IPS-18c (cell line): ENCODE data around the gene SPACDR.
"Not testable (repeated sequence)": the region's sequence is repeated elsewhere in the genome, so short reads cannot be mapped to it uniquely, and the experiment has no call there.

Experiments
- H3K4me3 ChIP-seq: 2 replicates; pipeline ENCODE4 v1.7.0; 2013; ENCODE audit warnings: low read depth, mild to moderate bottlenecking, low read length, moderate library complexity; ENCODE audit not compliant: insufficient read depth
- H3K9me3 ChIP-seq: one replicate; pipeline ENCODE4 v1.6.1; 2013; ENCODE audit warnings: mild to moderate bottlenecking, low read length, moderate library complexity; ENCODE audit not compliant: control insufficient read depth, insufficient read depth

Gene SPACDR, protein sequence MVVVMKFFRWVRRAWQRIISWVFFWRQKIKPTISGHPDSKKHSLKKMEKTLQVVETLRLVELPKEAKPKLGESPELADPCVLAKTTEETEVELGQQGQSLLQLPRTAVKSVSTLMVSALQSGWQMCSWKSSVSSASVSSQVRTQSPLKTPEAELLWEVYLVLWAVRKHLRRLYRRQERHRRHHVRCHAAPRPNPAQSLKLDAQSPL

DNA sequence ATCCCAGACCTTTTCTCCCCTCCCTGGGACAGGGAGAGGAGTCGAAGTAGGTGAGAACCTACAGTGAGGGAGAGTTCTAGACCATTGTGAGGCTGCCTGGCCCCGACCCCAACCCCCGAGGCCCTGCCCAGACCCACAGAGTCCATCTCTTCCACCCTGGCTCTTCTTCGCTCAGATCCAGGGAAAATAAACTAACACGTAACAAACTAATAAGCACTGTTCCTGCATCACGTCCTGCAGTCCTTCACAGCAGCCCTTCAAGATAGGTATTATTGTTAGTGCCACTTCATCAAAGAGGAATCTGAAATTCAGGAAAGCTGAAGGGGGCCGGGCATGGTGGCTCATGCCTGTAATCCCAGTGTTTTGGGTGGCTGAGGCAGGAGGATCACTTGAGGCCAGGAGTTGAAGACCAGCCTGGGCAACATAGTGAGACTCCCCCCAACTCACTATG lies at the start of gene SPACDR:
TSS of gene SPACDR (minus strand) at position 51 of the 451 bp plus-strand sequence. CDS start 235 bp downstream, outside the sequence.
- no peaks in the 10 kb centered on the region for H3K9me3 ChIP-seq
- no peak within 1 kb of the TSS for H3K4me3 ChIP-seq

DNA sequence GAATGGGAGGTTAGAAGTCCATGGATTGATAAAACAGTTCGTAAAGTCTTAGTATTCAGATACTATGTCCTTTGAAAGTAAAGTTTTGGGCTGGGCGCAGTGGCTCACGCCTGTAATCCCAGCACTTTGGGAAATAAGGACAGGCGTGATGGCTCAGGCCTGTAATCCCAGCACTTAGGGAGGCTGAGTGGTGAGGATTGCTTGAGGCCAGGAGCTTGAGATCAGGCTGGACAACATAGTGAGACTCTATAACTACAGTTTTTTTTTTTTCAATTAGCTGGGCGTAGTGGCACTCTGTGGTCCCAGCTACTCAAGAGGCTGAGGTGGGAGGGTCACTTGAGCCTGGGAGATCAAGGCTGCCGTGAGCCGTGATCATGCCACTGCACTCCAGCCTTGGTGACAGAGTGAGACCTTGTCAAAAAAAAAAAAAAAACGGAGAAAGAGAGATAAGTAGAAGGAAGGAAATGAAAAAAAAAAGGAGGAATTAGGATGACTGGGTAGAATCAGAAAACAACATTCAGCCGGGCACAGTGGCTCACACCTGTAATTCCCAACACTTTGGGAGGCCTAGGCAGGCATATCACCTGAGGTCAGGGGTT lies 49.3 kb upstream of the SPACDR start:
- Histone ChIP-seq H3K9me3 (no peaks in the 10 kb centered on the region), H3K4me3 (no peak overlapping the region)

DNA sequence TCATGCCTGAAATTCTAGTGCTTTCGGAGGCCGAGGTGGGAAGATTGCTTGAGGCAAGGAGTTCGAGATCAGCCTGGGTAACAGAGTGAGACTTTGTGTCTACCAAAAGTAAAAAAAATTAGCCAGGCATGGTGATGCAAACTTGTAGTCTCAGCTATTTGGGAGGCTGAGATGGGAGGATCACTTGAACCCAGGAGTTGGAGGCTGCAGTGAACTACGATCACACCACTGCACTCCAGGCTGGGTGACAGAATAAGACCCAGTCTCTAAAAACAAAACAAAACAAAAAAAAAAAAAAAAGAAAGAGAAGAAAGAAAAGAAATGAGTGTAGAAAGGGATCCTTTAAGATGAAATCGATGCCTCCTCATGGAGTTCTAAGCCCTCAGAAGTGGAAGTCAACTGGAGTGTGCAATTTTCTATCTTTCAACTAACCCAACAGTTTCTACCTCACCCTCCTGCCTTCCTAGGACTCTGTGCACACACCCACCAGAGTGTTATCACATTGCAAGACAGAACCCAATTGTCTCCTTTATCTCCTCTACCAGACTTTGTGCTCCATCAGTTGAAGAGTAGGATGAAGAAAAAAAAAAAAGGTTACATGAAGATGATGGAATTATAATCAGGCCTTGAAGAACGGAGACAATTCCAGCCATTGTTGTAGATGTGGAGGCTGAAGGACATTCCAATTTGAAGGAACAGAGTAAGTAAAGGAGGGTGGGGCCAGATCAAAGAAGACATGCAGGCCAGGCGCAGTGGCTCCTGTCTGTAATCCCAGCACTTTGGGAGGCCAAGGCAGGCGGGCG lies 46.6 kb upstream of the SPACDR start:
- H3K4me3 ChIP-seq, result no peak overlapping the region
- no peaks in the 10 kb centered on the region for H3K9me3 ChIP-seq

DNA sequence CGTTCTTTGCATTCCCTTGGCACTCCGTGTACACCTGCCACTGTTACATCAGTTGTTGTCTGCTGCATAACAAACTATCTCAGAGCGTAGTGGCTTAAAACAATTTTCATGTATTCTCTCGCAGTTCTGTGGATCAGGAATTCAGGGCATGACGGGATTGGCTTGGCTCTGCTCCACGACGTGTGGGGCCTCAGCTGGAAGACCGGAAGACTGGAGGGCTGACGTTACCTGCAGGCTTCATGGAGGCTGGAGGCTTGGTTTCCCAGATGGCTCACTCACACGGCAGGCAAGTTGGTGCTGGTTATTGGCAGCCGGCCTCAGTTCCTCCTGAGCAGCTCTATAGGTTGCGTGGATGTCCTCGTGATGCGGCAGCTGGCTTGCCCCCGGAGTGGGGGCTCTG lies 45.2 kb upstream of the SPACDR start:
- H3K9me3 ChIP-seq, result no peaks in the 10 kb centered on the region
- H3K4me3 ChIP-seq, result no peak overlapping the region

DNA sequence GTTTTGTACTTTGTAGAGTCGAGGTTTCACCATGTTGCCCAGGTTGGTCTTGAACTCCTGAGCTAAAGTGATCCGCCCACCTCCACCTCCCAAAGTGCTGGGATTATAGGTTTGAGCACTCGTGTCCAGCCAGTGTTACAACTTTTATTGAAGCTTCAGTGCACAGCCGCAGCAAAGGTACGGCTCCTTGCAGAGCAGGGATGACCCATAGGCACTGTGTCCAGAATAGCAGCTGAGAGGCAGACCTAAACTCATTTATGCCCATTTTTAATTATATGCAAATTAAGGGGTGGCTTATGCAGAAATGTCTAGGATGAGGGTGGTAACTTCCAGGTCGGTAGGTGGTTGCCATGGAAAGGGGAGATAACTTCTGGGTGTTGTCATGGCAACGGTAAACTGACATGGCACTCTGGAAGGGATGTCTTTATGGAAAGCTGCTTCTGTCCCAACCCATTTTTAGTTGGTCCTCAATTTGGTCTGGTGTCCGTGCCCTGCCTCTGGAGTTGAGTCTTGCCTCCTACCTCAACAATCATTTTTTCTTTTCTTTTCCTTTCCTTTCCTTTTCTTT lies 42.4 kb upstream of the SPACDR start:
- Histone ChIP-seq H3K4me3 (no peak overlapping the region), H3K9me3 (no peaks in the 10 kb centered on the region)

DNA sequence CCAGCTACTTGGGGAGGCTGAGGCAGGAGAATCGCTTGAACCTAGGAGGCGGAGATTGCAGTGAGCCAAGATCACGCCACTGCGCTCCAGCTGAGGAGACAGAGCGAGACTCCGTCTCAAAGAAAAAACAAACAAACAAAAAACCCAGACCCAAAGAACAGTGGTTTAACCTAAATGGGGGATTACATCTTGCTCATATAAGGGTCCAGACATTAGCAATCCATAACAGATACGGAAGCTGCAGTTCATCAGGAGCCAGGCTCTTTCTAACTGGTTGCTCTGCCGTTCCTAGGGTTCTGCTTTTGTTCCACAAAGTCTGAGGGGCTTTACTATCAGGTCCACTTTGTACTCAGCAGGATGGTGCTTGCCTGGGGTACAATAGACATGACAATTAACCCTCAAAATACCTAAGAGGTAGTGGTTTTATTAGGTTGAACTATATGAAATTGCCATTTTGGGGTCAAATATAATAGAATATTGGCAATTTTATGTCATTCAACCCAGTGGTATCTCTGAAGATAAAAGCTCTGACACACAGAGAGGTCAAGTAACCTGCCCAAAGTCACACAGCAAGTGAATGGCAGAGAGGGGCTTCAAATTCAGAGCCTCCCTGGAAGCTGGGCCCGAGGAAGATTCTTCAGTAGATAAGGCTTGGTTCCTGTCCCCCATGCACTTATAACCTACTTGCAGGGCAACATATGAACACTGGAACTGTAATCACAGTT lies 41.0 kb upstream of the SPACDR start:
- H3K9me3 ChIP-seq, result no peaks in the 10 kb centered on the region
- no peak overlapping the region for H3K4me3 ChIP-seq

DNA sequence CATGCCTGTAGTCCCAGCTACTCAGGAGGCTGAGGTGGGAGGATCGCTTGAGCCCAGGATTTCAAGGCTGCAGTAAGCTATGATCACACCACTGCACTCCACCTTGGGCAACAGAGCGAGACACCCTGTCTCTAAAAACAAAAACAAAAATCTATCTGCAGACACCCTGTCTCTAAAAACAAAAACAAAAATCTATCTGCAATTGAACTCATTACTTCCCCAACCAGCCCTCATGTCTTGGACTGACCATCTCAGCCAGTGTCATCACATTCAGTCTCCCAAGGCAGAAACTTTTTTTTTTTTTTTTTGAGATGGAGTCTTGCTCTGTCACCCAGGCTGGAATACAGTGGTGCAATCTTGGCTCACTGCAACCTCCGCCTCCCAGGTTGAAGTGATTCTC lies 40.0 kb upstream of the SPACDR start:
- H3K9me3 ChIP-seq, H3K4me3 ChIP-seq: not testable (repeated sequence)

DNA sequence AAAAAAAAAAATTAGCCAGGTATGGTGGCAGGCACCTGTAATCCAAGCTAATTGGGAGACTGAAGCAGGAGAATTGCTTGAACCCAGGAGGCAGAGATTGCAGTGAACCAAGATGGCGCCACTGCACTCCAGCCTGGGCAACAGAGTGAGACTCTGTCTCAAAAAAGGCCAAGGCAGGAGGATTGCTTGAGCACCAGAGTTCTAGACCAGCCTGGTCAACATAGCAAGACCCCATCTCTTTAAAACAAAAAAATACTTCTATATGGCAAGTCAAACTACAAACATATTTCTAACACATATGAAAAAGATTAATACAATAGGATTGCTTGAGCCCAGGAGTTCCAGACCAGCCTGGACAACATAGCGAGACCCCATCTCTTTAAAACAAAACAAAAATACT lies 36.7 kb upstream of the SPACDR start:
- not testable (repeated sequence) for H3K4me3 ChIP-seq

DNA sequence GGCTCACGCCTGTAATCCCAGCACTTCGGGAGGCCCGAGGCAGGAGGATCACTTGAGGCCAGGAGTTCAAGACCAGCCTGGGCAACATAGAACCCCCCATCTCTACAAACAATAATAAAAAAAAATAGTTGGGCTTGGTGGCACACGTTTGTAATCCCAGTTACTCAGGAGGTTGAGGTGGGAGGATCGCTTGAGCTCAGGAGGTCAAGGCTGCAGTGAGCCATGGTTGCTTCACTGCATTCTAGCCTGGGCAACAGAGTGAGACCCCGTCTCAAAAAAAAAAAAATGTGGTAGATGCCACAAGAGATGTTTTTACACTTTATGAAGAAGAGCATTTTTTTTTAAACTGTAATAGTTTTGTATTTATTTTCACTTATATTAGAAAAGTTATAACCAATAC lies 32.4 kb upstream of the SPACDR start:
- H3K9me3 ChIP-seq, result no peaks in the 10 kb centered on the region
- no peak overlapping the region for H3K4me3 ChIP-seq

More for the DNA sequence above, 36.7 kb upstream of the SPACDR start:
- not testable (repeated sequence) for H3K9me3 ChIP-seq

DNA sequence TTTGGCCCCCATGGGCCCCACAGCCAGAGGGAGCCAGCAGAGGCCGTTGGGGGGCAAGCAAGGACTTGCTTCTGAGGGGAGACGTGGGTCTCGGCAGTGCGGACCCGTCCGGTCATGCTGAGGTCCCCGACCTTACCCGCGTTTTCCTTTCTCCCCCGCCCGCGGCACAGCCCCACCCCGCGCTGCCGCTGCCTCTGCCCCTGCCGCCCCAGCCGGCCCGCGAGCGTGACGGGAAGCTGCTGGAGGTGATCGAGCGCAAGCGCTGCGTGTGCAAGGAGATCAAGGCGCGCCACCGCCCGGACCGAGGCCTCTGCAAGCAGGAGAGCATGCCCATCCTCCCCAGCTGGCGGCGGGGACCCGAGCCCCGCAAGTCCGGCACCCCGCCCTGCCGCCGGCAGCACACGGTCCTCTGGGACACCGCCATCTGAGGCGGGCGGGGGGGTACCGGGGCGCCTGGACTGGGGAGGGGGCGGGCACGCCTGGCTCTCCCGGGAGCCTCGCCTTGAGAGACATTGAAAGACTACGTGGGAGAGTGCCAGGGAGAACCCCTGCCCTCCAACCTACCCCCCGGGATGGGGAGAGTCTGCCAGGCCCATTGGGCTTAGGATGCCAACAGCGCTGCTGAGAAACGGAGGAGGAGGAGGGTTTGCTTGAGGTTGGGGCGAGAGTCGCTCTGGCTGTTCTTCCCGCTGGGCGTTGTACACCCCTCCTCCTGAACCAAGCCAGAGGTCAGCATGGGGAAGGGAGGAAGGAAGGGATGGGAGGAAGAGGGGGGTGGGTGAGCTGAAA lies 29.6 kb upstream of the SPACDR start:
- Histone ChIP-seq H3K4me3 (peak overlapping the region; percentile 49), H3K9me3 (no peaks in the 10 kb centered on the region)

DNA sequence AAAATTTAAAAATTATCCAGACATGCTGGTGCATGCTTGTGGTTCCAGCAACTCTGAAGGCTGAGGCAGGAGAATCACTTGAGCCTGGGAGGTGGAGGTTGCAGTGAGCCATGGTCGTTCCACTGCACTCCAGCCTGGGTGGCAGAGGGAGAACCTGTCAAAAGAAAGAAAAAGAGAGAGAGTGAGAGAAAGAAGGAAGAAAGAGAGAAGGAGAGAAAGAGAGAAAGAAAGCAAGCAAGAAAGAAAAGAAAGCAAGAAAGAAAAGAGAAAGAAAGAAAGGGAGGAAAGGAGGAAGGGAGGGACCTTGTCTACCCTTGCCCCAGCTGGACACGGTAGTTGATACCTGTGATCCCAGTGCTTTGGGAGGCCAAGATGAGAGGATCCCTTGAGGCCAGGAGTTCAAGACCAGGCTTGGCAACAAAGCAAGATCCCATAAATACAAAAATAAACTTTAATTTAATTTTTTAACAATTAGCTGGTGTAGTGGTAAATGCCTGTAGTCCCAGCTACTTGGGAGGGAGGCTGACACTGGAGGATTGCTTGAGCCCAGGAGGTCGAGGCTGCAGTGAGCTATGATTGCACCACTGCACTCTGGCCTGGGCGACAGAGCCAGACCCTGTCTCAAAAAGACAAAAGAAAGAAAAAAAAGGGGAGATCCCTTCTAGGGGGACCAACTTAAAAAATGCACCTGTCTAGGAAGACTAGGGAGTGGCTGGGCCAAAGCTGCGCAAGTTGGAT lies 28.8 kb upstream of the SPACDR start:
- Histone ChIP-seq H3K9me3 (no peaks in the 10 kb centered on the region), H3K4me3 (peak overlapping the region; percentile 49; the same call in 1 of the 2 replicates)

DNA sequence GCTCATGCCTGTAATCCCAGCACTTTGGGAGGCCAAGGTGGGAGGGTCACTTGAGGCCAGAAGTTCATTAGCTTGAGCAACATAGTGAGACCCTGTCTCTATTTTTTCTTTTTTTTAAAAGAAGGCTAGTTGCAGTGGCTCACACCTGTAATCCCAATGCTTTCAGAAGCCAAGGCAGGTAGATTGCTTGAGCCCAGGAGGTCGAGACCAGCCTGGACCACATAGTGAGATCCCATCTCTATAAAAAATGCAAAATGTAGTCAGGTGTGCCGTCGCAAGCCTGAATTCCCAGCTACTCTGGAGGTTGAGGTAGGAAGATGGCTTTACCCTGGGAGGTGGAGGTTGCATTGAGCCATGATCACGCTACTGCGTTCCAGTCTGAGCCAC lies 27.1 kb upstream of the SPACDR start:
- H3K9me3 ChIP-seq, result no peaks in the 10 kb centered on the region
- H3K4me3 ChIP-seq, result no peak overlapping the region

DNA sequence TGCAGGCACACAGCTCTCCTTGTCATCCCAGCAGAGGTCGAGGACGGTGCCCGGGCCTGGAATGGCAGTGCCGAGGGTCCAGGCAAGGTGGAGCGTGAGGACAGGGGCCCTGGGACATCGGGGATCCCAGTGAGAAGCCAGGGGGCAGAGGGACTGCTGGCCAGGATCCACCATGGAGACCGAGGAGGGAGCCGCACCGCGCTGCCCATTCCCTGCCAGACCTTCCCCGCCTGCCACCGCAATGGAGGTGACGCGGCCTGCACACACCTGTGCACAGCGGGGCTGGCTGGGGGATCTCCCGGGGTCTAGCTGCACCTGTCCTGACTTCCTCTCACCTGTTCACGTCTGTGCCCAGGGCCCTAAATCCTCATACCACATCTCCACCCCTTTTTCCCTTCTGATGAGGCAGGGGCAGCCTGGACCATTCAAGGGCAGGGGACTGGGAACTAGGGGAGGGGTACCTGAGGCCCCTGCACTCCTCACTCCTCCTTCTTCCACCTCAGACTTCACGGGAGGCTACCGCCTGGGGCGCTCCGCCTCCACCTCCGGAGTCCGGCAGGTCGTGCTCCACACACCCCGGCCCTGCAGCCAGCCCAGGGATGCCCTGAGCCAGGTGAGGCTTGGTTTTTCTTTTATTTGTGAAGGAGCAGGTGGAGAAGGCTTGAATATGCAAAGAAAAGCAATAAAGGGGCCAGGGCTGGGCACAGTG lies 26.6 kb upstream of the SPACDR start:
- Histone ChIP-seq H3K4me3 (no peak overlapping the region; the same call in 1 of the 2 replicates), H3K9me3 (no peaks in the 10 kb centered on the region)

DNA sequence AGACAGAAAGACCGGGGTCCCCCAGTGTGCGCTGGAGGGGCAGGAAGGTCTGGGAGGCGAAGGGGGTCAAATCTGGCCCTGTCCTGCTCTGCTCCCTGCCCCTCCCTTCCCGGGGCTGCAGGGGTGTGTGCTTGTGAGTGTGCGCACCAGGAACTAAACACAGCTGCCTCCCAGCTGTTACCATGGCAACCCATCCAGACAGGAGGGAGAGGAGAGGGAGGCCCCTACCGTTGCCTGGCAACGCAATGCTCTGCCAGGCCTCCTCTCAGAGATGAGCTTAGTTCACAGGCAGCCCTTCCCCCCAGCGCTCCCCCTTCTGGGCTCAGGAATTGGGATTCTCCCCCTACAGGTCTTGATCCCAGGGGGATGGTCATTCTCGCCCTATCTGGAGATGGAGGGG lies 25.8 kb upstream of the SPACDR start:
- H3K4me3 ChIP-seq, result no peak overlapping the region

DNA sequence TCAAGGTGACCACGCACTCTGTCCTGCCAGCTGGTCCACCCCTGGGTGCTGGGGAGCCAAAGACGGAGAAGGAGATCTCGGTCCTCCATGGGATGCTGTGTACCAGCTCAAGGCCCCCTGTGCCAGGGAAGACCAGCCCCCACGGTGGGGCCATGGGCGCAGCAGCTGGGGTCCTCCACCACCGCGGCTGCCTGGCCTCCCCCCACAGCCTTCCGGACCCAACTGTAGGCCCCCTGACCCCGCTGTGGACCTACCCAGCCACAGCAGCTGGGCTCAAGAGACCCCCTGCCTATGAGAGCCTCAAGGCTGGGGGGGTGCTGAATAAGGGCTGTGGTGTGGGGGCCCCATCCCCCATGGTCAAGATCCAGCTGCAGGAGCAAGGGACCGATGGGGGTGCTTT lies 25.1 kb upstream of the SPACDR start:
- Histone ChIP-seq H3K9me3 (no peaks in the 10 kb centered on the region), H3K4me3 (no peak overlapping the region)

More for the DNA sequence above, 25.8 kb upstream of the SPACDR start:
- H3K9me3 ChIP-seq, result no peaks in the 10 kb centered on the region
